Subcutaneous adipose tissue (tissue), 4 donors: ENCODE measurements around the gene ARPC1B. TPM values are rescaled to one million over a fixed set of nuclear protein-coding genes. Genes with fewer than 3 reads are reported as not detected.

Experiments used
- total RNA-seq, 4 donors: library from RNA; depleted of rRNA; stranded (reverse); fragments of >200 nt; gene quantifications; one replicate each; pipeline ENCODE4 v1.1.0, GENCODE V29; 2016
- TF ChIP-seq, protein P1 (sequence below): fragments of 450-650 bp; IDR thresholded peaks from one replicate; pipeline ENCODE4 v1.5.1; 2016; ENCODE audit warnings: low read depth, mild to moderate bottlenecking, control low read depth, antibody characterized with exemption, moderate library complexity

Gene ARPC1B
- total RNA-seq, 4 donors from 2014 or later, result 133 to 364 (median 178) TPM

DNA sequence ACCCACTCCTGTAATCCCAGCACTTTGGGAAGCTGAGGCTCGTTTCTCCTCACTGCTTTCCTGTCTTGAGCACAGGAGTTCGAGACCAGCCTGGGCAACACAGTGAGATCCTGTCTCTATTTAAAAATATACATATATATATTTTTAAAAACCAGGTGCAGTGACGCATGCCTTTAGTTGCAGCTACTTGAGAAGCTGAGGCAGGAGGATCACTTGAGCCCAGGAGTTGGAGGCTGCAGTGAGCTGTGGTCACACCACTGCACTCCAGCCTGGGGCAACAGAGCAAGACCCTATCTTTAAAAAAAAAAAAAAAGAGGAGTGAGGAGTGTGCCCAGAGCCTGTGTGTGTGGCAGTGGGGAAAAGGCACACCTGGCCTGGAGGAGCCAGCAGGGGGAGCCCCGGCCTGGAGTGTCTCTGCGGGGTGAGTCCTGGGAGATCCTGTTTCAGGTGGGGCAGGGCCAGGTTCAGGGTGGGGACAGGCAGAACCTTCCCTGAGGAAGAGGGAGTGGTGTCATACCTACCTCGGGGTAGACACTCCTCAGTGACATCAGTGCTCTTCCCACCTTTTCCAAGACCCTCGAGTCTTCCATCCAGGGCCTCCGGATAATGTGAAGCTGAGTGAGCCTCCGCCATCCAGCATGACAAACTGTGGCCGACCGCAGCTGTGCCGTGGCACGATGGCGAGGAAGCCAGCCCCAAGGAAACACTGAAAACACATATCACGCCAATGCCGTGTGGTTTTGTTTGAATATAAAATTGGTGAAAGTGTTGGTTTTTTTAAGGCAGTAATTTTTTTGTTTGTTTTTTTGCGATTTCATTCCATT is 9.0 kb upstream of the ARPC1B start:
- TF ChIP-seq, protein P1, sequence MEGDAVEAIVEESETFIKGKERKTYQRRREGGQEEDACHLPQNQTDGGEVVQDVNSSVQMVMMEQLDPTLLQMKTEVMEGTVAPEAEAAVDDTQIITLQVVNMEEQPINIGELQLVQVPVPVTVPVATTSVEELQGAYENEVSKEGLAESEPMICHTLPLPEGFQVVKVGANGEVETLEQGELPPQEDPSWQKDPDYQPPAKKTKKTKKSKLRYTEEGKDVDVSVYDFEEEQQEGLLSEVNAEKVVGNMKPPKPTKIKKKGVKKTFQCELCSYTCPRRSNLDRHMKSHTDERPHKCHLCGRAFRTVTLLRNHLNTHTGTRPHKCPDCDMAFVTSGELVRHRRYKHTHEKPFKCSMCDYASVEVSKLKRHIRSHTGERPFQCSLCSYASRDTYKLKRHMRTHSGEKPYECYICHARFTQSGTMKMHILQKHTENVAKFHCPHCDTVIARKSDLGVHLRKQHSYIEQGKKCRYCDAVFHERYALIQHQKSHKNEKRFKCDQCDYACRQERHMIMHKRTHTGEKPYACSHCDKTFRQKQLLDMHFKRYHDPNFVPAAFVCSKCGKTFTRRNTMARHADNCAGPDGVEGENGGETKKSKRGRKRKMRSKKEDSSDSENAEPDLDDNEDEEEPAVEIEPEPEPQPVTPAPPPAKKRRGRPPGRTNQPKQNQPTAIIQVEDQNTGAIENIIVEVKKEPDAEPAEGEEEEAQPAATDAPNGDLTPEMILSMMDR, result no peak

DNA sequence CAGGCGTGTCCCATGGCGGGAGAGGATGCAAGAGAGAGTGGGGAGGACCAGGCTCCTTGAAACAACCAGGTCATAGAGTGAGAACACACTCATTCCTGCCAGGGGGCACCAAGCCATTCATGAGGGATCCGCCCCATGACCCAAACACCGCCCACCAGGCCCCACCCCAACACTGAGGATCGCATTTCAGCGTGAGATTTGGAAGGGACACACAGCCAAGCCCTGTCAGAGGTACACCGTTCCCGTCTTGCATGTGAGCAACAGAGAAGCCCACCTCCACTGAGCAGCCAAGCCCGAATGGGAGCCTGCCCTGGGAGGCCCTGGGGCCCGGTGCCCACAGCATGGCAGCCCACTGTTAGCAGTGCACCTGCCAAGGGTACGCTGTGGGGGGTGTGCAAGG is 7.9 kb upstream of the ARPC1B start:
- TF ChIP-seq, protein P1, result no peak

DNA sequence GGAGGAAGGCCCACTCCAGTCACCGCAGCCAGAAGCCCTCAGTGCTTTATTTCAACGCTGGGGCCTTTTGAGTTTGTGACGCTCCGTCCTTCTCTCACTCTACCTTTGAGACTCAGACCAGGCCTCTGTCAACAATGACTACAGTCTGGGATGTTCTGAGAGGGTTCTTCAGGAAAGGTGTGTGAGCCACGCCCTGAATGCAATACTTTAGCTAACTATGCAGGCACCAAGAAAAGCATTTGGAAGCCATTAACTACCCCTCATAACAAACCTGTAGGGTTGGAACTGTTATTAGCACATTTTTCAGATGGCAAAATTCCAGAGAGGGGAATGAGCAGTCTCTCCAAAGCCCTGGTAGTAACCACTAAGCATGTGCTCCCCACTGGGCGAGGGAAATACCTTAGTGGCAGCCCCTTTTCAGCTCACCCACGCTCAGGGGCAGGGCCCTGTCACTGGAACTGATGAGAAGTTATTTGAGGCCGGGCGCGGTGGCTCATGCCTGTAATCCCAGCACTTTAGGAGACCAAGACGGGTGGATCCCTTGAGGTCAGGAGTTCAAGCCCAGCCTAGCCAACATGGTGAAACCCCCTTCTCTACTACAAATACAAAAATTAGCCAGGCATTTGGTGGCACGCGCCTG is 5.7 kb upstream of the ARPC1B start:
- TF ChIP-seq, protein P1, result no peak

DNA sequence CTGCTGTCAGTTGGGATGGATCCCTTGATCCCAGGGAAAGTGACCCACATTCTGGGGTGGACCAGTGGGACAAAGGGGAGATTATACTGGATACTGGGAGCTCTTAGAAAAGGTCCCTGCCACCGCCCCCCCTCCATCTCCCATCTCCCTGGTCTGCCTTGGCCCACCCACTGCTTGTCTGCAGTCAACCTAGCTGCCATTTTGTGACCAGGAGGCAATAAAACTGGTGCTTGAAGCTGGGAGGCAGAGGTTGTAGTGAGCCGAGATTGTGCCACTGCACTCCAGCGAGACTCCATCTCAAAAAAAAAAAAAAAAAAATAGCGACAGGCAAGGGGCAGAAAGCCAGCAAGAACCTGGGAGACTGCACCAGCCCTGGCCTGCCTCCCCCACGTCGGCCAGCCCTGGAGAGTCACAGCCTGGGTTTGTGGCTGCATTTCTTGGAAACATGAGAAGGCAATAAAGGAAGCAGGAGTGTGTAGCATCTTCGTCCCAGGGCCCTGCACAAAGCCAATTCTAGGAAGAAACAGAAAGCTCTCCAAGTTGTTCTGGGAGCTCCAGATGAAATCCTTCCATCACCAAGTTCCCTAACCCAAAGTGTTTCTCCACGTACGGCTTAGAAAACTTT is 4.7 kb upstream of the ARPC1B start:
- TF ChIP-seq, protein P1, result no peak

DNA sequence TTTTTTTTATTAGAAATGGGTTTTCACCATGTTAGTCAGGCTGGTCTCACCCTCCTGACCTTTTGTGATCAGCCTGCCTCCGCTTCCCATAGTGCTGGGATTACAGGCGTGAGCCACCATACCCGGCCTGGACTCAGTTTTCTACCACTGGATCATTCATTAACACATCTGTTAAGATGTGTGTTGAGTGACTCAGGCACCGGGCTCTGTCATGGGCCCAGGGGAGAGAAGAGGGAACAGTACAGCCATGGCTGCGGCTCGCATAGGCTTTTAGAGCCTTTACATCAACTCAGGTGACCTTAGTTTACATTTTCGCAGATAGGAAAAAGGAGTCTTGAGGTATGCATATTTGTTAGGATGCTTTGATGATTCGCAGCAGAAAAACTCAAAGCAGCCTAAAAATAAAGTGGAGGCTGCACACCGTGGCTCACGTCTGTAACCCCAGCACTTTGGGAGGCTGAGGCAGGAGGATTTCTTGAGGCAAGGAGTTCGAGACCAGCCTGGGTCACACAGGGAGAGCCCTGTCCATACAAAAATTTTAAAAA is 3.1 kb upstream of the ARPC1B start:
- TF ChIP-seq, protein P1, result no peak

DNA sequence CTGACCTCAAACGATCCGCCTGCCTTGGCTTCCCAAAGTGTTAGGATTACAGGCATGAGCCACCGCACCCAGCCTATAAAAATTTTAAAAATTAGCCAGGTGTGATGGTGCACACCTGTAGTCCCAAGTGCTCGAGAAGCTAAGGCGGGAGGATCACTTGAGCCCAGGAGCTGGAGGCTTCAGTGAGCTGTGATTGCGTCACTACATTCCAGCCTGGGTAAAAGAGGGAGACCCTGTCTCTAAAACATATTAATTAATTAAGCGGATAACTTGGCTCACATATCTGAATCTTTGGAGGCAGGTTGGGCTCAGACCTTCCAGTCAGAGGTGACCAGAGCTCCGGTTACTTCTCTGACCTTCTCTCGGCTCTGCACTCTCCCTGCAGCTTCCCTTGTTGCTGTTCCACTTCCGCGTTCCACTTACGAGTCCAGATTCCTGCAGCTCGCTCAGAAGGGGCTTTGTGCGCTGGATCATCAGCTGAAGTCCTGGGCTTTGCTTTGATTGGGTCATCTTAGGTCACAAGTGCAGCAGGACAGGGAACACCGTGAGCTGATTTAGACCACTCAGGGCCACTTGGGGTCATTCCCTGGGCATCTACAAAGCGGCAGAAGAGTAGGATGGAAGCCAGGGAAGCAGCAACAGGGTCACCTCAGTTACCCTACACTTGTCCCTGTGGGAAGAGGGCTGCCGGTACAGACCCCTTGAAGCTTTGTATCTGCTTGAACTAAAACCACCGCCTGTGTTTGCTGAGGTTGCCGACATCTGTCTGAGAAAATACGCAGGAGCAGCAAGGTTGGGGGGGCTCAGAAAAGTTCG is 2.0 kb upstream of the ARPC1B start:
- TF ChIP-seq, protein P1, result no peak
